HTR-8/SVneo (cell line): ENCODE measurements around the gene PCSK7.

Source experiments
- DNase-seq: peaks from one replicate; pipeline ENCODE4 v3.0.0; 2011; ENCODE audit warnings: low spot score, mixed read lengths; ENCODE audit not compliant: insufficient read length
- FAIRE-seq: peaks from 2 replicates; lab custom pipeline; 2011; peaks lifted over from hg19 to GRCh38; lab: Jason Lieb, UNC

Gene PCSK7

GRCh38 chr11:117199916-117200812 lies 31.7 kb downstream of the PCSK7 start:
- no peak for FAIRE-seq
- DNase-seq = no peak

GRCh38 chr11:117199053-117199915 lies 32.6 kb downstream of the PCSK7 start, which contains the start of gene TAGLN:
Gene TAGLN, plus strand, starts transcription at chr11:117199370. Its CDS starts 3,644 bp downstream, at chr11:117203014.
- FAIRE-seq = peak; percentile 79

GRCh38 chr11:117198613-117199012 lies 33.3 kb downstream of the PCSK7 start:
- DNase-seq = no peak
- FAIRE-seq = peak; percentile 59

More at GRCh38 chr11:117199053-117199915, 32.6 kb downstream of the PCSK7 start, which contains the start of gene TAGLN:
- DNase-seq = peak; percentile 67

DNA sequence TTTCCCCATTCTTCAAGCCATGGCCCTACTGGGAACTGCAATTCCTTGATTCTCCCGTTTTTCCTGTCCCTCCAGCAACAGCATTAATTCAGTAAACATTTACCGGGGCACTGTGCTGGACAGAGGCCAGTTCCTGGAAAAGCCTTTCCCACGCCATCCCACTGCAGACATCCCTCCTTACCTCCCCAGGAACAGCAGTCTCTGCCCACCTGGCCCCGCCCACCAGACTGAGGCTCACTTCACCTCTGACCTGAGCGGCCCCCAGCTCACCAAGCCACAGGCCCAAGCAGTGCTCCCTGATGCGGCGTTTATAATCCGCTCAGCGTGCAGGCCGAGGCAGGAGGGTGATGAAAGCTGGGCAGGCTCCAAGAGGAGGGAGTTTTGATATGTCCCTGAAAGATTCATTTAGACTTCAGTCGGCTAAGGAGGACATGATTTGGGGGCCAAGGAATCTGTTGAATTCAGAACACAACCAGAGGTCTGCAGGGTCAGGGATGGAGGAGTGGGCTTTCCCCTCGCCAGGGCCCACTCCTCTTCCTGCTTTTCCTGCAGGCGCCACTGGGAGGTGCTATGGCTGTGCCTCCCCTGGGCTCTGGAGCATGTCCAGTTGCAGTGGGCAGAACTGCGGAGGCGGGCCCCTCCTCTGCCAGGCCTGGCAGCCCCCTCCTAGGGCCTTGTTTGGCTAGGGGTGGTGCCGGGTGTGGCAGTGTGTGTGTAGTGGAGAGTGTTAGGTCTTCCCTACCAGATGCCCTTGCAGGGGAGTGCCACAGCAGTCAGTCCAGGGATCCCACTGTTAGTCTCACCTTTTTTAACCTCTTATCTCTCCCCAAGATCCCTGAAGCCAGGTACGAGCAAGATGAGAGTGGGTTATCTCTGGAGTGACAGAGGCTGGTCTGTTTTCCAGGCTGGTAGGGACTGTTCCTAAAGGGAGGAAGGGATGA lies 34.1 kb downstream of the PCSK7 start:
- DNase-seq (no peak), FAIRE-seq (peak; percentile 68)

GRCh38 chr11:117197006-117197405 lies 34.9 kb downstream of the PCSK7 start:
- no peak for FAIRE-seq

GRCh38 chr11:117195761-117196160 lies 36.1 kb downstream of the PCSK7 start:
- no peak for FAIRE-seq
- no peak for DNase-seq

More at GRCh38 chr11:117197006-117197405, 34.9 kb downstream of the PCSK7 start:
- DNase-seq = no peak

GRCh38 chr11:117195258-117195657 lies 36.6 kb downstream of the PCSK7 start:
- no peak for DNase-seq
- FAIRE-seq = no peak

DNA sequence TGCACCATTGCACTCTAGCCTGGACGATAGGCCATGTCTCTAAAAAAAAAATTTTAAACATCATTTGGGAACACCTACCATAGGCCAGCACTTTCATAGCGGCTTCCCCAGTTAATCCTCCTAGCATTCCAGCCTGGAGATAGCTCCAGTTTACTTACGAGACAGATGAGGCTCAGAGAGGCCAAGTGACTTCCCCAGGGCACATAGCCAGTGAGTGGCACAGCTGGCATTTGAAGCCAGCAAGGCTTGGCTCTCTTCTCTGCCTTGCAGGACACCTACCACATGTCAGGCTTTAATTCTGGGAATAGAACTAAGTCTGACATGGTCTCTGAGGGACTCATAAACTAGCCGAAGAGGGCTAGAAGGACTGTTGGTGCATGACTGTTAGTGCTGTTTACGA lies 37.6 kb downstream of the PCSK7 start:
- DNase-seq (no peak), FAIRE-seq (no peak)

GRCh38 chr11:117193130-117194020 lies 38.5 kb downstream of the PCSK7 start:
- DNase-seq (no peak), FAIRE-seq (no peak)

DNA sequence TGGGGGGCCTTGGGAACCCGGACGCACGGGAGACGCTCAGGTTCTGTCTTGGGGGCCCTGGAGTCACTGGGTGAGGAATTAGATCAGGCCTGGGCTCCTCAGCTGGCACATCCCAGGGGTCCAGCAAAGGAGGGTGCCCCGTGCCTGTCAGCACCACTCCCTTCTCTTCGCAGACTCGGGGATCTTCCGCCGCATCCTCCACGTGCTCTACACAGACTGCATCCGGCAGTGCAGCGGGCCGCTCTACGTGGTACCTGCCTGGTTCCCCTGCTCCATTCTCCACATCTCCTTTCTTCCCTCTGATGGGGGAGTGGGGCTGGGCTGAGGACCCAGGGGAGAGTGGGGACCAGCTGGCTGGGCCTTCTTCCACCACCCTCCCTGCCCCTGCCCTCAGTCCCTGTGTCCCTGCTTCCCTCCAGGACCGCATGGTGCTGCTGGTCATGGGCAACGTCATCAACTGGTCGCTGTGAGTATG lies 39.4 kb downstream of the PCSK7 start:
- FAIRE-seq = no peak
- no peak for DNase-seq

DNA sequence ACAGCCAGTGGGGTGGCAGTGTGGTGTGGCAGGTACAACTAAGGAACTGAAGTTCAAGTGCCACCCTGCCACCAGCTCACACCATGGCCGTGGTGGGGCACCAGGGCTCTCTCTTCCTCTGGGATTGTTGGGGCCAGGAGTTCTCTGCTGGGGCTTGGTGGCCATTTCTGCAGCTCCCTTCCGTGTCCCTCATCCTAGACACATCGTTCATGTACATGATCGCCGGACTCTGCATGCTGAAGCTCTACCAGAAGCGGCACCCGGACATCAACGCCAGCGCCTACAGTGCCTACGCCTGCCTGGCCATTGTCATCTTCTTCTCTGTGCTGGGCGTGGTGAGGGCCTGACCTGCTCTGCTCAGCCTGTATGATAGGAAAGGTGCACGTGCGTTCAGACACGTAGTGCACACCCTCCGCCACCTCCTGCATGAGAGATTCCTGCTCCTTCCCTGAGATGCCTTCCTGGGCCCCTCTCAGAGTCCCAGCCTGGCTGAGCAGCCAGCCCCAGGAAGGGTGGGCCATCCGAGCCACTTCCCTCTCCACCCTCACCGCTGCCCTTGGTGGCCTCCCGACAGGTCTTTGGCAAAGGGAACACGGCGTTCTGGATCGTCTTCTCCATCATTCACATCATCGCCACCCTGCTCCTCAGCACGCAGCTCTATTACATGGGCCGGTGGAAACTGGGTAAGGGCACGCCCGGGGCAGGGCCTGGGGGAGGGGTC lies 40.0 kb downstream of the PCSK7 start:
- DNase-seq (no peak), FAIRE-seq (no peak)

- FAIRE-seq = no peak
- DNase-seq = no peak
Measured at GRCh38 chr11:117189941-117190544, 41.8 kb downstream of the PCSK7 start.

DNA sequence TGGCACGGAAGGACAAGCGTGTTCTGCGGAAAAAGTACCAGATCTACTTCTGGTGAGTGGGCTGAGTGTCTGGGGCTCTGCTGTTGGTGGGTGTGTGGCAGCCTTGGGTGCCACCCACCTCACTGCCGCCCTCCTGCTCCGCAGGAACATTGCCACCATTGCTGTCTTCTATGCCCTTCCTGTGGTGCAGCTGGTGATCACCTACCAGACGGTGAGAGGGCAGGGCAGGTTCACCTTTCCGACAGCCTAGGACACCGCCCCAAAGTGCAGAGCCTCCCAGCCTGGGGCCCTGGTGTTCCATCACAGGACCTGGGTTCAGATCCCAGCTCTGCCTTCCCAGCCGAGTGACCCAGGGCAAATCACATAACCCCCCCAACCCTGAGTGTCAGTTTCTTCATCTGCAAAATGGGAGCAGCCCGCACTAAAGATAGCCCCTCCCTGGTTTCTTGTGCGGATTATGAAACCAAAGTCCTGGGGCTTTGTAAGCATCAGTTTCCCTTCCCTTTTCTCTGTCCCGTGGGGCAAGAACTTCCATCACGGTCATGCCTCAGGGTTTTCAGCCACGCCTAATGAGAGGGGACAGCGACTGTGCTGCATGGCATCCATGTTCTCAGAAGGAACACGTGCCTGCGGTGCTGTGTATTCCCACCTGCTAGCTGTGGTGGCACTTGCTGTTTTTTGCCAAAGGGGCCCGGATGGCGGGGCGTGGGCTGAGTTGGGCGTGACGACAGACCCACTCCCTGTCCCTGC lies 42.5 kb downstream of the PCSK7 start:
- DNase-seq = no peak
- no peak for FAIRE-seq

DNA sequence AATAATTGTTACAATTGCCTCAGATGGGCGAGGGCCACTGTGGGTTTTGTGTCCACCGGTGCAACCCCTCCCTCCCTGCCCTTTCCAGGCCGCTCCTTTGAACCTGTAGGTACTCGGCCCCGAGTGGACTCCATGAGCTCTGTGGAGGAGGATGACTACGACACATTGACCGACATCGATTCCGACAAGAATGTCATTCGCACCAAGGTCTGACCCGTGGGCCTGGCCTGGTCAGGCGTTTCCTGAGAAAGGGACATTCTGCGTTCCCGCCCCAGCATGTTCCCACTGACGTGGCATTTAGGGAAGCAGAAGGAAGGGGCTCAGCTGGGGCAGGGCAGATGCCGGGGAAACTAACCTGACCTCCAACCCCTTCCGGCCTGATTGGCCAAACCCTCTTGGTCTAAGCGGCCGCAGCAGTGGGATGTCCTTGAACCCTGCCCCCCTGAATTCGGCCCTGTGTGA lies 43.2 kb downstream of the PCSK7 start:
- no peak for FAIRE-seq
- DNase-seq = no peak

DNA sequence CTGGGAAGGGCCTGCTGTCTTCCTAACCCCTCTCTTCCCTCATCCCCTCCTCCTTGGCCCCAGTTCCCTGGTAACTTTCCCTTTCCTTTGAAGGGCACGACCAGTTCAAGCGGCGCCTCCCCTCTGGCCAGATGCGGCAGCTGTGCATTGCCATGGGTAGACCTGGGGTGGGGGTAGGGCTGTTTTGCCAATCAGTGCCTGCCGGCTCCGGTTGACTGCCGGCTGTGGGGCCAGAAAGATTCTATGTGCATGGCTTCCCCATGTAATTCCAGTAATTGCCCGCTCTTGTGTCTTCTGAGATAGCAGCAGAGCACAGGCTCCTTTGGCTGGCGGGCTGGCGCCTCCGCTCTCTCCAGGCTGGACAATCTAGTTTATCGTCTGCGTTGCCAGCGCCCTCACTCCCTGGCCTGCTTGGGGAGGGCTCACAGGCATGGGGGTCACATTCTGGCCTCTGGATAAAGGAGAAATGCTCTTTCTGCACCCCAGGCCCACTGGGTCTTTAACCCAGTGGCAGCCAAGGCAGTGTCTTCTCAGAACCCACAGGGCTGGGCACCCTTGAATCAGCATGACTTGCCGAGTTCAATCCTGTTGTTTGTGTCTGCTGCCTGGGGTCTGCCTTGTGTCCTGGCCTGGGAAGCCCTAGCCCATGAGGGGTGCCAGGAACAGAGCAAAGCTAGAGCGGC lies 43.9 kb downstream of the PCSK7 start:
- no peak for DNase-seq
- FAIRE-seq = no peak

DNA sequence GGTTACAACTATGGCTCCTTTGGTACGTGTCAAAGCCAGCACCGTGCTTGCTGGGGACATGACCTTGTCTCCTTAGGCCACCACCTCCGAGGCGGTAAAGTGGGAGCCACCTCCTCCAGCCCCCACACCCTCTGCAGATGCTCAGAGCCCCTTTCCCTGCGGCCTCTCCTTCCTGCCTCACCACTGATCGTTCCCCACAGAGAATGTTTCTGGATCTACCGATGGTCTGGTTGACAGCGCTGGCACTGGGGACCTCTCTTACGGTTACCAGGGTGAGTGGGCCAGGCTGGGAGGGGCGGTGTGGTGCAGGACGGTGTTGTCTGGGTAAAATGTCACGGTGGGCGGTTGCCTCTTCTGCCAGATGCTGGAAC lies 44.5 kb downstream of the PCSK7 start:
- no peak for FAIRE-seq
- DNase-seq = no peak
